HCT116 (cell line): ENCODE measurements around the gene MICALL2.

Experiments
- ELF1 ChIP-seq: IDR thresholded peaks from 2 replicates; pipeline ENCODE4 v1.6.1; 2012; ENCODE audit warnings: low read depth, borderline replicate concordance
- YY1 ChIP-seq: IDR thresholded peaks from 2 replicates; pipeline ENCODE4 v1.6.1; 2011; ENCODE audit warnings: low read length, low read depth, moderate library complexity, mild to moderate bottlenecking; ENCODE audit not compliant: insufficient replicate concordance; ENCODE audit errors: extremely low read depth
- TF ChIP-seq, protein P1 (sequence below), 3 experiments: fragments of 200-600 bp in 1 of 3; sonication (generic) in 1 of 3; IDR thresholded peaks in 2 of 3; conservative IDR thresholded peaks in 1 of 3; 2 replicates each; pipeline ENCODE4 v1.5.1; 2012 to 2017; ENCODE audit warnings: low read depth in 2 of 3, low read length in 2 of 3, antibody characterized with exemption in 1 of 3, borderline replicate concordance in 1 of 3, control low read depth in 1 of 3, mild to moderate bottlenecking in 1 of 3, mixed read lengths in 1 of 3, mixed run types in 1 of 3, moderate library complexity in 1 of 3; ENCODE audit not compliant: insufficient read depth in 1 of 3

- TF ChIP-seq ELF1 (no peak), YY1 (no peak)
- TF ChIP-seq, protein P1, sequence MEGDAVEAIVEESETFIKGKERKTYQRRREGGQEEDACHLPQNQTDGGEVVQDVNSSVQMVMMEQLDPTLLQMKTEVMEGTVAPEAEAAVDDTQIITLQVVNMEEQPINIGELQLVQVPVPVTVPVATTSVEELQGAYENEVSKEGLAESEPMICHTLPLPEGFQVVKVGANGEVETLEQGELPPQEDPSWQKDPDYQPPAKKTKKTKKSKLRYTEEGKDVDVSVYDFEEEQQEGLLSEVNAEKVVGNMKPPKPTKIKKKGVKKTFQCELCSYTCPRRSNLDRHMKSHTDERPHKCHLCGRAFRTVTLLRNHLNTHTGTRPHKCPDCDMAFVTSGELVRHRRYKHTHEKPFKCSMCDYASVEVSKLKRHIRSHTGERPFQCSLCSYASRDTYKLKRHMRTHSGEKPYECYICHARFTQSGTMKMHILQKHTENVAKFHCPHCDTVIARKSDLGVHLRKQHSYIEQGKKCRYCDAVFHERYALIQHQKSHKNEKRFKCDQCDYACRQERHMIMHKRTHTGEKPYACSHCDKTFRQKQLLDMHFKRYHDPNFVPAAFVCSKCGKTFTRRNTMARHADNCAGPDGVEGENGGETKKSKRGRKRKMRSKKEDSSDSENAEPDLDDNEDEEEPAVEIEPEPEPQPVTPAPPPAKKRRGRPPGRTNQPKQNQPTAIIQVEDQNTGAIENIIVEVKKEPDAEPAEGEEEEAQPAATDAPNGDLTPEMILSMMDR (IDR thresholded peaks at IDR 0.05 in 2 of 3, conservative IDR thresholded peaks at IDR 0.05 in 1 of 3; ENCODE audit: borderline replicate concordance in 1 of 3, insufficient read depth in 1 of 3, low read depth in 2 of 3, low read length in 2 of 3): no peak
These were observed 1.8 kb upstream of the MICALL2 start for GRCh38 chr7:1460821-1461645.
